ENCODE data around the gene ST3GAL5.
"Not testable (repeated sequence)": the region's sequence is repeated elsewhere in the genome, so short reads cannot be mapped to it uniquely, and the experiment has no call there.

ST3GAL5 gene

GRCh38 chr2:85892216-85892944 lies 3.6 kb upstream of the ST3GAL5 start:
- no peak for DNase-seq

GRCh38 chr2:85890522-85891176 lies 1.9 kb upstream of the ST3GAL5 start:
- DNase-seq, result no peak

GRCh38 chr2:85889627-85890281 lies 964 bp upstream of the ST3GAL5 start:
- no peak for DNase-seq

- no peak for DNase-seq
Measured at GRCh38 chr2:85888020-85888683, 638 bp downstream of the ST3GAL5 start.

- no peak for DNase-seq
Measured at GRCh38 chr2:85887566-85888019, 1.2 kb downstream of the ST3GAL5 start.

DNA sequence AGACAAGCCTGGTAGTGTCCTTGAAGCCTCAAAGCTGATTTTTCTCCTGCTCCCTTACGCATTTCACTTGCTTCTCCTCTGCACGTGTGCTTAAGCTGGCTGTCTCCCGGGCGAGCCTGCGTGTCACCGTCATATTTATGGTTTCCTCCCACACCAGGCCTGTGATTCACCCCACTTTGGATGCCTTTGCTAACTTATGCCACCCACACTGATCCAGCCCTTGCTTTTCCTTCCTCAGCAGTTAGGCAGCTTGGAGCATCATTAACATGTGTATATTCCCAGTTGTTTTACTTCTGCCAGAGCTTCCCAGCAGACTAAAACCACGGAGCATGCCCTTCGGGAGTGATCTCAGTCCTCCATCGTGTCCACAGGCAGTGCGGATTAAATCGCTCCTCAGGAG lies 2.2 kb downstream of the ST3GAL5 start:
- DNase-seq, result no peak

DNA sequence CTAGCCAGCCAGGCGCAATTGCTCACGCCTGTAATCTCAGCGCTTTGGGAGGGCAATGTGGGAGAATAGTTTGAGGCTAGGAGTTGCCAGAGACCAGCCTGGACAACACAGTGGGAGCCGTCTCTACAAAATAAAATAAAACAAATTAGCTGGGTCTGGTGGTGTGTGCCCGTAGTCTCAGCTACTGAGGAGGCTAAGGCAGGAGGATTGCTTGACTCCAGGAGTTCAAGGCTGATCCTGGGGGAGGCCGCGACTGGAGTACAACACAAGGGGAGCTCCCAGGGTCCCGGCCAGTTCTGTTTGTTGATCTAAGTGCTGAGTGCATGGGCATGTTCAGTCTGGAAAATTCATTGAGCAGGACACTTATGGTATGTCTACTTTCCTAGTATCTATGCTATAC lies 2.6 kb downstream of the ST3GAL5 start:
- DNase-seq, result no peak

DNA sequence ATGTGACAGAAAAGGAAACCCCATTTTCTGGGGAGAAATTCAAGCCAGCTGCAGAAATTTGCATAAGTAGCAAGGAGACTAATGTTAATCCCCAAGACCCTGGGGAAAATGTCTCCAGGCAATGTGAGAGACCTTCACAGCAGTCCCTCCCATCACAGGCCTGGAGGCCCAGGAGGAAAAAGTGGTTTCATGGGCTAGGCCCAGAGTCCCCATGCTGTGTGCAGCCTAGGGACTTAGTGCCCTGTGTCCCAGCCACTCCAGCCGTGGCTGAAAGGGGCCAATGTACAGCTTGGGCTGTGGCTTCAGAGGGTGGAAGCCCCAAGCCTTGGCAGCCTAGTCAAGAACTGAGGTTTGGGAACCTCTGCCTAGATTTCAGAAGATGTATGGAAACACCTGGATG lies 7.0 kb downstream of the ST3GAL5 start:
- not testable (repeated sequence) for DNase-seq

DNA sequence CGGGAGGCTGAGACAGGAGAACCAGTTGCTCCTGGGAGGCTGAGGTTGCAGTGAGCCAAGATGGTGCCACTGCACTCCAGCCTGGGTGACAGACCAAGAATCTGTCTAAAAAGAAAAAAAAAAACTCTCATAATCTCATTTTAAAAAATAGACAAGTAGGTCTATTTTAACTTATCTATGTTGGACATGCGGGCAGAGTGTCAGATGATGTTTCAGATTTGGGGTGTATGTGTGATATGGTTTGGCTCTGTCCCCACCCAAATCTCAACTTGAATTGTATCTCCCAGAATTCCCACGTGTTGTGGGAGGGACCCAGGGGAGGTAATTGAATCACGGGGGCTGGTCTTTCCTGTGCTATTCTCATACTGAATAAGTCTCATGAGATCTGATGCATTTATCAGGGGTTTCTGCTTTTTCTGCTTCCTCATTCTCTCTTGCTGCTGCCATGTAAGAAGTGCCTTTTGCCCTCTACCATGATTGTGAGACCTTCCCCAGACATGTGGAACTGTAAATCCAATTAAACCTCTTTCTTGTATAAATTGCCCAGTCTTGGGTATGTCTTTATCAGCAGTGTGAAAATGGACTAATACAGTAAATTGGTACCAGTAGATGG lies 8.0 kb downstream of the ST3GAL5 start:
- DNase-seq, result not testable (repeated sequence)

DNA sequence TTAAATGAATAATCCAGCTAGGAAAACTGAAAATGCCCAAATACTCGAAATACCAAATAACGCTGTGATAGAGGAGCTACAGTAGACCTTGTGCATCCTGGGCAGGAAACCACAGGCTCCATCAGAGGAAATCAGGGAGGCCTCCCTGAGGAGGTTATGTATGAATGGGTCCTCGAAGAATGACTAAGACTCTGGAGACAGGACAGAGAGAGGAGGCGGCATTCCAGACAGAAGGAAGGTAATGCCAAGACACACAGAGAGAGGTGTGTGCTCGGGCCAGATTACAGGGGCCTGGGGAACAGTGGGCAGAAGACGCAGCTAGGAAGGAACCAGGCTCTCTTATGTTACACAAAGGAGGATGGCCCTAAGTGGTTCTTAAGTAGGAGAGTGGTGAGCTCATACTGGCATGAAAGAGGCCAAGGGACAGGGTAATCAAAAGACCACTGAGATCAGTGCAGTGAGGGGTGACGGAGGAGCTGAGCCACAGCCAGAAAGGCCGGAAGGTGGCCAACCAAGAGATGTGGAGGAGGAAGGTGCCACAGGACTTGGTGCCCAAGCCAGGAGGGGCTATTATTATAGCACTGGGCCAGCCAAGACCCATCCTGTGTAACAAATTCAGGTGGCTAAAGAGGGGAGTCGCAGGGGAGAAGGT lies 9.9 kb downstream of the ST3GAL5 start:
- no peak for DNase-seq

GRCh38 chr2:85875350-85876050 lies 13.3 kb downstream of the ST3GAL5 start:
- DNase-seq, result no peak

DNA sequence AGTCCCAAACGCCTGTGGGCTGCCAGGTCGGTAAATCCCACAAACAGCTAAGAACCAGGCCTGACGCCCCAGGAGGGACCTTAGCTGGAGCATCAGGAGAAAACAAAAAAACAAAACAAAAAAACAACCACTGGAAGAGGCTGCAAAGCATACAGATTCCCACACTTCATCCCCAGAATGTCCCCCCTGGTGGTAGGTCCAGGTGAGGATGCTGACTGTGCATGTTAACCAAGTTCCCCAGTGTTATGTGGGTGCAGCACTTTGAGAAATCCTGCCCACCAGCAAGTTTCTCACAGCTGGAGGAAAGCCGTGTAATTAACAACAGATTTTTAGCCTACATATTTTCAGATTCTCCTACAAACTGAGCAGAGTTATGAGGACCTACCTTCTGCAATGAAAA lies 15.1 kb downstream of the ST3GAL5 start:
- DNase-seq, result no peak

DNA sequence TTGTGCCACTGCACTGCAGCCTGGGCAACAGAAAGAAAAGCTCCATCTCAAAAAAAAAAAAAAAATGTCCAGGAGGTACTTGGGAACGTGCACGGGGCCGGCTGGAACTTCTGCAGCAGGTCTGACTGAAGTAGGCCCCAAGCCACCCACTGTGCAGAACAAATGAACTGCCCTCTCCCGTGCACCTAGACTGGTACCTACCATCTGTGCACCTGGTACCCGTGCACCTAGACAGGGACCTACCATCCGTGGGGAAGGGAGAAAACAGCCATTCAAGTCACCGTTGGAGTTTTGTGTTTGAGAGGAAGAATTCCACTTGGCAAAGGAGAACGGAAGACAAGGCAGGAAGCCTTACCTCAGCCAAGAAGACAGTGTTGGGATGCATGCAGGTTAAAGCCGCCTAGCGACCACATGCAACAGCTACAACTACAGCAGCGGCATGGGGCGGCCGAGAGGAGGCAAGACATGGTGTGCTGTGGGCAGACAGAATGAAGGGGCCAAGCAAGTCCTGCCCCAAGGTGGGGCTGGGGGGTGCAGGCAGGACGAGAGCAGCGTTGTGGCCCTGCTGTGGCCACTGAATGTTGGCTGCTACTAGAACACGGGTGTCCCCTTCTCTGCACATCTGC lies 16.1 kb downstream of the ST3GAL5 start:
- no peak for DNase-seq

GRCh38 chr2:85871494-85872164 lies 17.2 kb downstream of the ST3GAL5 start:
- no peak for DNase-seq

GRCh38 chr2:85868822-85869221 lies 20.0 kb downstream of the ST3GAL5 start:
- DNase-seq, result no peak

DNA sequence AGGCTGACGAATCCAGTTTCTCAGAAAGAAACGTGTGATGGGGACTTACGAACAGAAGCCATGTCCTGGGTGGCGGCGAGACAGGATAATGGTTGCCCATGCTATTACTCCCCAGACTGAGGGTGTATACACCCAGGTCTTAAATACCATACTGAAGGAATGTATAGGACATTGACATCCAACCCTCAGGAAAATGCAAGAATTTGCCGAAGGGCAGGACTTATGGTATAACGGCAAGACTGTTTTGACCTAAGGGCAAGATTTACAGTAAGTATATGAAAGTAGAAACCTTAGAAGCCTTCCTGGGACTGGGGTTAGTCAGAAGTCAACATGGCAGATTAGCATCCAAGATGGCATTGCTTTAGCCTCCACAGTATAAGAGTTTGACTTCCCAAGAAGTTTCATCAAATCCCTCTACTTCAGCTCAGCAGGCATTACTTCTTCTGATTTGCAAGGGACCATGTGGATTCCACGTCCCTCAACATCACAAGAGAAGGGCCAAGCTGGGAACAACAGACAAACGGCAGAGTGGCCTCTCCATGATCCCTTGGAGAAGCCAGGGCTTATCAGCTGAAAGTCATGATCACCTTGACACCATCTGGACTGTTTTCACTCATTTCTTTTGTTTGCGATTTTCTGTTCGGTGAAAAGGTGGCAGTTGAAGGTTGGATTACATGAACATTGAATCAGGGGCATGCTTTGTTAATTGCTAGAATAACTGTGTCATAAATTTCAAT lies 21.1 kb downstream of the ST3GAL5 start:
- no peak for DNase-seq

DNA sequence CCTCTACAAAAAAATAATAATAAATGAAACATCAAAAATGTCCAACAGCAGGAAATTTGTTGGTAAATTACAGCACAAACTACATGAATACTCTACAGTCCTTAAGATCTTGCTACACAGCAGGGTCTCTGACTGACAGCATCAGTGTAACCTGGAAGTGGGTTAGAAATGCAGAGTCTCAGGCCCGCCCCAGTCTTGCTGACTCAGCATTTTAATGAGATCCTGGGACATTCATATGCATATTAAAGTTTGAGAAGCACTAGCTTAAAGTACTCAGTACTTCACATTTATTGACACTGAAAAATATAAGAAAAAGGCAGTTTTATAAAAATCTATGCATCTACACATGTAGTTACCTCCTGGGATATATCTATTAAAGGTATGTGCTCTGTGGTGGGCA lies 21.7 kb downstream of the ST3GAL5 start:
- DNase-seq, result no peak

DNA sequence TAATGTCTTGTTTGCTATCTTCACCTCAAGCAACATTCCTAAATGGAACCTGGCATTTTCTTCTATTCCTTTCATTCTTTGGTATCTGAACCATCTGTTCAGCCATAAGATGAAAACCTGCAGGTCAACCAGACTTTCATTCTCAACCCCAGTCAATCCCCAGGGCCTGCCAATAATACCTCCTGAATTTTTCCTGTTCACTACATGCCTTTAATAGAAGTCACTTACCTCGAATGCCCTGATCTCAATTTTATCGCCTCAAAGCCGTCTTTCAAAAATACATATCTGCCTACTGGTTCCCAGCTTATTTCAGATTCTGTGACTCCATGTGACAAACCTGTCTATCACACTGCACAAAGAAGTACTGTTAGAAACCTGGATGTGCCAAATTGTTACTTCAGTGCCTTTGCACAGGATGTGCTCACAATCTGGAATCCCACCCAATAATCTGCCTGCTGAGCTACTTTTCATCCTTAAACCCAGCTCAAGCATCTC lies 22.6 kb downstream of the ST3GAL5 start:
- no peak for DNase-seq

GRCh38 chr2:85865539-85866164 lies 23.1 kb downstream of the ST3GAL5 start:
- no peak for DNase-seq

Data from NCI-H1105 (cell line).